SHP77 treated with DMSO at 0.1 percent for 48 hours (cell line): ENCODE results near the gene KARS1.

Experiments
- DNase-seq: peaks from one replicate; lab custom pipeline; 2025; lab: John Stamatoyannopoulos, UW

KARS1 gene

GRCh38 chr16:75579281-75579834, 68.1 kb downstream of the KARS1 start:
- no peak for DNase-seq

GRCh38 chr16:75578725-75579124, 68.7 kb downstream of the KARS1 start:
- DNase-seq, result no peak

- DNase-seq, result no peak
These were observed 69.3 kb downstream of the KARS1 start for GRCh38 chr16:75578212-75578611.
